Measurements from ENCODE around the gene DNAH3. TPM values are rescaled to one million over a fixed set of nuclear protein-coding genes. Genes with fewer than 3 reads are reported as not detected.

DNAH3 gene
- polyA plus RNA-seq, 2 of the 4 experiments (the other 2 are of a cell fraction): 0.37 to 0.81 TPM

GRCh38 chr16:20906341-20907255 lies 244.0 kb downstream of the DNAH3 start:
- TF ChIP-seq JUN (IDR thresholded peaks at IDR 0.05) (peak in 1 of 2 experiments; percentile 36; a peak in 1 of 5 replicates), BHLHE40 (IDR thresholded peaks at IDR 0.05; ENCODE audit: low read depth, low read length) (no peak), ZSCAN20 (CRISPR knock-in tag; IDR thresholded peaks at IDR 0.05) (no peak), SMC3 (IDR thresholded peaks at IDR 0.05) (no peak), HEYL (CRISPR knock-in tag; IDR thresholded peaks at IDR 0.05) (no peak), FOSL2 (IDR thresholded peaks at IDR 0.05) (no peak), FOSL2 (CRISPR knock-in tag; IDR thresholded peaks at IDR 0.05) (peak; percentile 46; the same call in 1 of the 2 replicates), ELK1 (IDR thresholded peaks at IDR 0.05; ENCODE audit: low read depth, low read length) (no peak), KDM5A (IDR thresholded peaks at IDR 0.05) (no peak), TFCP2L1 (CRISPR knock-in tag; IDR thresholded peaks at IDR 0.05) (no peak), POLR2A (IDR thresholded peaks at IDR 0.05; ENCODE audit: low read length) (no peak), POLR2AphosphoS2 (conservative IDR thresholded peaks at IDR 0.05; ENCODE audit: low read length) (no peak), MAFK (IDR thresholded peaks at IDR 0.05; ENCODE audit: partially characterized antibody) (no peak), ESRRA (IDR thresholded peaks at IDR 0.05; ENCODE audit: borderline replicate concordance, low read length) (no peak)
- ChIA-PET CTCF (interaction anchor here (0.6 to 2.0 kb wide), 3 partner anchors 57 to 388 kb away, joined by 3 to 7 read pairs (median 3); no protein-coding TSS in a partner anchor), POLR2A (no interaction called here)
- peak overlapping the region; percentile 70 for H3K4me2 ChIP-seq
- H3K9me3 ChIP-seq: no peaks in the 10 kb centered on the region
- 61% methylated on average over 4 of the region's 4 CpGs for WGBS (ENCODE audit: missing lambda C conversion rate)
- peaks cover 76% of the 10 kb centered on the region for H3K4me1 ChIP-seq
- H3K27ac ChIP-seq: peak overlapping the region; percentile 70 to 77
- no peak overlapping the region; the same call in 2 of the 3 replicates for H3K4me3 ChIP-seq
- ATAC-seq (peak; percentile 57 to 63; a peak in 5 of 6 replicates), DNase-seq (ENCODE audit: low read depth in 1 of 2, low spot score in 1 of 2) (peak in 1 of 2 experiments; percentile 36), FAIRE-seq (no peak)

- no peak for DNase-seq (ENCODE audit: low read depth in 1 of 2, low spot score in 1 of 2)
- no peak for FAIRE-seq
- peaks cover 66% of the 10 kb centered on the region for H3K4me1 ChIP-seq
- ChIA-PET CTCF (interaction anchor here (0.7 kb wide), 1 partner anchor 178 kb away, joined by 3 read pairs; no protein-coding TSS in a partner anchor), POLR2A (no interaction called here)
- peak overlapping the region; percentile 70 for H3K4me2 ChIP-seq
- peak overlapping the region; percentile 70 to 77 for H3K27ac ChIP-seq
- 72% methylated on average over 3 of the region's 3 CpGs for WGBS (ENCODE audit: missing lambda C conversion rate)
- H3K4me3 ChIP-seq: no peak overlapping the region
- H3K9me3 ChIP-seq: no peaks in the 10 kb centered on the region
- TF ChIP-seq ESRRA (IDR thresholded peaks at IDR 0.05; ENCODE audit: borderline replicate concordance, low read length) (no peak), HOXB5 (CRISPR knock-in tag; IDR thresholded peaks at IDR 0.05) (no peak), MAZ (IDR thresholded peaks at IDR 0.05; ENCODE audit: borderline replicate concordance, low read depth, low read length) (no peak), SREBF2 (IDR thresholded peaks at IDR 0.05) (no peak), FOSB (CRISPR knock-in tag; IDR thresholded peaks at IDR 0.05) (no peak), FOSL2 (IDR thresholded peaks at IDR 0.05) (no peak), FOSL2 (CRISPR knock-in tag; IDR thresholded peaks at IDR 0.05) (no peak), NR3C1 (IDR thresholded peaks at IDR 0.05) (no peak), NFE2L2 (conservative IDR thresholded peaks at IDR 0.05; ENCODE audit: low read length) (no peak), RCOR1 (IDR thresholded peaks at IDR 0.05; ENCODE audit: low read depth, low read length) (no peak), ZSCAN20 (CRISPR knock-in tag; IDR thresholded peaks at IDR 0.05) (no peak), HOXA7 (CRISPR knock-in tag; IDR thresholded peaks at IDR 0.05) (no peak), ATOH8 (CRISPR knock-in tag; IDR thresholded peaks at IDR 0.05; ENCODE audit: low read depth) (no peak), USF2 (IDR thresholded peaks at IDR 0.05) (no peak), MAX (IDR thresholded peaks at IDR 0.05) (no peak), NPAS2 (CRISPR knock-in tag; IDR thresholded peaks at IDR 0.05; ENCODE audit: borderline replicate concordance) (no peak), MYC (IDR thresholded peaks at IDR 0.05; ENCODE audit: borderline replicate concordance, low read length) (no peak), MAFK (IDR thresholded peaks at IDR 0.05; ENCODE audit: partially characterized antibody) (no peak), ZC3H11A (IDR thresholded peaks at IDR 0.05) (no peak)
- ATAC-seq: no peak
Observed at GRCh38 chr16:20905576-20905975, 245.1 kb downstream of the DNAH3 start.
